CD14-positive monocyte (primary cell): Measurements from ENCODE around the gene CNTROB. TPM values are rescaled to one million over a fixed set of nuclear protein-coding genes. Genes with fewer than 3 reads are reported as not detected.

Source experiments
- DNase-seq, 3 donors: peaks; one replicate each; pipeline ENCODE4 v3.0.0-alpha.2; 2011 to 2022
- H2AFZ ChIP-seq: 2 replicates; pipeline ENCODE4 v1.6.0; 2012; ENCODE audit warnings: mild to moderate bottlenecking, low read depth, low read length, inconsistent platforms; ENCODE audit not compliant: insufficient read depth, poor library complexity, severe bottlenecking
- H3K27ac ChIP-seq, 2 donors: 1 replicate in 1 of 2; 2 replicates in 1 of 2; pipeline ENCODE4 v1.5.1; 2012 to 2013; ENCODE audit warnings: low read length in 2 of 2, control low read depth in 1 of 2, inconsistent platforms in 1 of 2, low read depth in 1 of 2, mild to moderate bottlenecking in 1 of 2
- H3K27me3 ChIP-seq, 2 donors: one replicate each; pipeline versions ENCODE4 v1.6.0 to v1.6.1; 2011 to 2013; ENCODE audit warnings: low read length in 2 of 2; ENCODE audit not compliant: control insufficient read depth in 2 of 2, insufficient read depth in 2 of 2
- H3K36me3 ChIP-seq, 2 donors: replicated peaks in 1 of 2; 1 replicate in 1 of 2; 2 replicates in 1 of 2; pipeline versions ENCODE4 v1.5.1 to v1.6.1; 2012 to 2013; ENCODE audit warnings: low read length in 2 of 2, control low read depth in 1 of 2, inconsistent platforms in 1 of 2, mild to moderate bottlenecking in 1 of 2; ENCODE audit not compliant: insufficient read depth in 2 of 2, control insufficient read depth in 1 of 2
- H3K4me1 ChIP-seq, 2 donors: 1 replicate in 1 of 2; 2 replicates in 1 of 2; pipeline versions ENCODE4 v1.5.1 to v1.6.1; 2012 to 2013; ENCODE audit warnings: low read length in 2 of 2, control low read depth in 1 of 2, inconsistent platforms in 1 of 2, mild to moderate bottlenecking in 1 of 2, moderate library complexity in 1 of 2; ENCODE audit not compliant: insufficient read depth in 2 of 2, control insufficient read depth in 1 of 2
- H3K4me2 ChIP-seq: replicated peaks from 2 replicates; pipeline ENCODE3; 2012; ENCODE audit warnings: low read length, moderate library complexity, mild to moderate bottlenecking; ENCODE audit not compliant: poor library complexity, severe bottlenecking; ENCODE audit errors: extremely low read depth
- H3K4me3 ChIP-seq, 3 experiments: fragments of 200-600 bp in 1 of 3; sonication (generic) in 1 of 3; replicated peaks in 1 of 3; 1 replicate in 2 of 3; 2 replicates in 1 of 3; pipeline ENCODE4 v1.5.1; 2011 to 2013; ENCODE audit warnings: low read length in 3 of 3, mild to moderate bottlenecking in 3 of 3, control low read depth in 2 of 3, low read depth in 2 of 3, inconsistent platforms in 1 of 3, moderate library complexity in 1 of 3
- H3K79me2 ChIP-seq: 2 replicates; pipeline ENCODE4 v1.6.0; 2012; ENCODE audit warnings: mild to moderate bottlenecking, control low read depth, inconsistent platforms, low read length, moderate library complexity; ENCODE audit not compliant: insufficient read depth
- H3K9ac ChIP-seq: 2 replicates; pipeline ENCODE4 v1.6.0; 2017; ENCODE audit warnings: low read length, mild to moderate bottlenecking; ENCODE audit not compliant: insufficient read depth, poor library complexity, severe bottlenecking
- H3K9me3 ChIP-seq, 2 donors: replicated peaks in 1 of 2; 1 replicate in 1 of 2; 2 replicates in 1 of 2; pipeline versions ENCODE4 v1.5.1 to v1.6.1; 2012 to 2013; ENCODE audit warnings: low read length in 2 of 2, control low read depth in 1 of 2; ENCODE audit not compliant: control insufficient read depth in 1 of 2, insufficient read depth in 1 of 2
- H4K20me1 ChIP-seq: 2 replicates; pipeline ENCODE4 v1.6.0; 2012; ENCODE audit warnings: mild to moderate bottlenecking, low read length, control low read depth, moderate library complexity; ENCODE audit not compliant: insufficient read depth
- H3K27ac Mint-ChIP-seq, 7 donors: one replicate each; pipeline ENCODE4 v1.8.0; 2020; ENCODE audit warnings: mild to moderate bottlenecking in 7 of 7, mixed read lengths in 7 of 7, moderate library complexity in 6 of 7, inconsistent platforms in 2 of 7
- H3K27me3 Mint-ChIP-seq, 3 donors: one replicate each; pipeline ENCODE4 v1.8.0; 2021 to 2022; ENCODE audit warnings: low read depth in 3 of 3, mild to moderate bottlenecking in 3 of 3, mixed read lengths in 3 of 3, moderate library complexity in 3 of 3, inconsistent platforms in 1 of 3
- H3K36me3 Mint-ChIP-seq, 2 donors: one replicate each; pipeline ENCODE4 v1.8.0; 2020; ENCODE audit warnings: mixed read lengths in 2 of 2, inconsistent platforms in 1 of 2, mild to moderate bottlenecking in 1 of 2
- H3K4me1 Mint-ChIP-seq: one replicate; pipeline ENCODE4 v1.8.0; 2020; ENCODE audit warnings: mild to moderate bottlenecking, mixed read lengths
- H3K4me3 Mint-ChIP-seq, 2 donors: one replicate each; pipeline ENCODE4 v1.8.0; 2020; ENCODE audit warnings: mild to moderate bottlenecking in 2 of 2, mixed read lengths in 2 of 2, moderate library complexity in 1 of 2
- H3K9me3 Mint-ChIP-seq, 7 donors: one replicate each; pipeline ENCODE4 v1.8.0; 2020 to 2022; ENCODE audit warnings: mixed read lengths in 7 of 7, mild to moderate bottlenecking in 6 of 7, moderate library complexity in 6 of 7, inconsistent platforms in 2 of 7
- WGBS: methylation state at CpG from one replicate; pipeline ENCODE4 v1.1.5; 2013; ENCODE audit warnings: missing lambda C conversion rate; ENCODE audit not compliant: insufficient coverage; 5-methylcytosine and 5-hydroxymethylcytosine counted together
- intact Hi-C, 2 donors: fragments of 100-400 bp; cut with micrococcal nuclease; formaldehyde crosslinking; loops; one replicate each; pipeline versions ENCODE4 v1.15.0 to v1.15.1; 2023
- polyA plus RNA-seq, 3 donors: library from polyadenylated mRNA; depleted of rRNA in 1 of 3; unstranded in 2 of 3; stranded (reverse) in 1 of 3; fragments of 300-500 nt in 2 of 3; fragments of >200 nt in 1 of 3; fragmentation: Illumina TruSeq in 2 of 3; gene quantifications; 1 replicate in 2 of 3; 2 replicates in 1 of 3; pipeline ENCODE4 v1.2.3, GENCODE V29; 2012 to 2021
- TF ChIP-seq, protein P1 (sequence below): fragments of 200-600 bp; IDR thresholded peaks from one replicate; pipeline ENCODE4 v1.8.0; 2022; ENCODE audit warnings: antibody characterized with exemption, mild to moderate bottlenecking

The CNTROB gene
- polyA plus RNA-seq, 3 donors: 4.7 to 22.8 (median 6.5) TPM

DNA sequence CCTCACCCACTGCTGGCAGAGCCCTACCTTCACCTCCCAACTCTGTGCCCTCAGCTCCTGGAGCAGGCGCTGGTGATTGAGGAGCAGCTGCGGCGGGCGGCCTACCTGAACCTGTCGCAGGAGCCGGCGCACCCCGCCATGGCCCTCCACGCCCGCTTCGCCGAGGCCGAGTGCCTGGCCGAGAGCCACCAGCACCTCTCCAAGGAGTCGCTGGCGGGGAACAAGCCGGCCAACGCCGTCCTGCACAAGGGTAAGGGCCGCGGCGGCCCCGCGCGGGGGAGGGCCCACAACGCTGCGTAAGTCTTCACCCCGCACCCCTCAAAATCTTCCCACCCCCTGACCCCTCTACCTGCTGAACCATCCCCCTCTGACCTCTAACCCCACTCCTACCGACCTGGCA lies 22.9 kb upstream of the CNTROB start:
- Mint-ChIP-seq H3K4me1 (peaks cover 14% of the 10 kb centered on the region), H3K27me3 (peaks cover 0 to 2% (median 0%) of the 10 kb centered on the region in 3 donors), H3K9me3 (no peaks in the 10 kb centered on the region), H3K4me3 (no peak overlapping the region), H3K27ac (no peak overlapping the region), H3K36me3 (peaks cover 76 to 79% of the 10 kb centered on the region in 2 donors)
- WGBS: 97% methylated on average over 29 of the region's 29 CpGs
- Histone ChIP-seq H3K27me3 (no peaks in the 10 kb centered on the region), H2AFZ (no peak overlapping the region), H3K9me3 (no peaks in the 10 kb centered on the region), H3K4me2 (no peak overlapping the region), H3K36me3 (peaks cover 78 to 85% of the 10 kb centered on the region in 2 donors), H3K9ac (no peak overlapping the region), H3K4me1 (peaks cover 4 to 5% of the 10 kb centered on the region in 2 donors), H4K20me1 (peaks cover 6% of the 10 kb centered on the region), H3K4me3 (no peak overlapping the region), H3K27ac (no peak overlapping the region), H3K79me2 (peaks cover 1% of the 10 kb centered on the region)
- DNase-seq: no peak
- TF ChIP-seq, protein P1, sequence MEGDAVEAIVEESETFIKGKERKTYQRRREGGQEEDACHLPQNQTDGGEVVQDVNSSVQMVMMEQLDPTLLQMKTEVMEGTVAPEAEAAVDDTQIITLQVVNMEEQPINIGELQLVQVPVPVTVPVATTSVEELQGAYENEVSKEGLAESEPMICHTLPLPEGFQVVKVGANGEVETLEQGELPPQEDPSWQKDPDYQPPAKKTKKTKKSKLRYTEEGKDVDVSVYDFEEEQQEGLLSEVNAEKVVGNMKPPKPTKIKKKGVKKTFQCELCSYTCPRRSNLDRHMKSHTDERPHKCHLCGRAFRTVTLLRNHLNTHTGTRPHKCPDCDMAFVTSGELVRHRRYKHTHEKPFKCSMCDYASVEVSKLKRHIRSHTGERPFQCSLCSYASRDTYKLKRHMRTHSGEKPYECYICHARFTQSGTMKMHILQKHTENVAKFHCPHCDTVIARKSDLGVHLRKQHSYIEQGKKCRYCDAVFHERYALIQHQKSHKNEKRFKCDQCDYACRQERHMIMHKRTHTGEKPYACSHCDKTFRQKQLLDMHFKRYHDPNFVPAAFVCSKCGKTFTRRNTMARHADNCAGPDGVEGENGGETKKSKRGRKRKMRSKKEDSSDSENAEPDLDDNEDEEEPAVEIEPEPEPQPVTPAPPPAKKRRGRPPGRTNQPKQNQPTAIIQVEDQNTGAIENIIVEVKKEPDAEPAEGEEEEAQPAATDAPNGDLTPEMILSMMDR: no peak
- intact Hi-C loops: no loop called here

DNA sequence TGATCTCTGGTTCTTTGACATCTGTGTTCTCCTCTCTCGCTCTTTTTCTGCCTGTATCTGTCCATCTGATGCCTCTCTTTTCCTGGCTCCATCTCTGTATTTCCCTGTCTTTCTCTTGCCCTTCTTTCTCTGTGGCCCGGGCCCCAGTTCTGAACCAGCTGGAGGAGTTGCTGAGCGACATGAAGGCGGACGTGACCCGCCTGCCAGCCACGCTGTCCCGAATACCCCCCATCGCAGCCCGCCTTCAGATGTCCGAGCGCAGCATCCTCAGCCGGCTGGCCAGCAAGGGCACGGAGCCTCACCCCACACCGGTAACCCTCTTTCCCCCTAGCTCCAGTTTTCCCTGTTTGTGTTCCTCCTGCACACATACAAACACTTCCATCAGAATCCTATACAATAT lies 21.7 kb upstream of the CNTROB start:
- H3K9ac ChIP-seq: no peak overlapping the region
- intact Hi-C loops: loop anchor here in 1 of 2 donors (5.0 kb wide), 1 partner anchor 127 kb away; the partner anchor contains the start of gene ALOX15B
- H3K79me2 ChIP-seq: peaks cover 9% of the 10 kb centered on the region
- no peak overlapping the region for H2AFZ ChIP-seq
- DNase-seq: no peak
- H3K4me3 ChIP-seq: no peak overlapping the region
- H3K4me2 ChIP-seq: no peak overlapping the region
- H3K4me3 Mint-ChIP-seq: no peak overlapping the region
- no peaks in the 10 kb centered on the region for H3K27me3 ChIP-seq
- H3K4me1 ChIP-seq: peaks cover 11 to 16% of the 10 kb centered on the region in 2 donors
- H3K9me3 ChIP-seq: no peaks in the 10 kb centered on the region
- TF ChIP-seq, protein P1: no peak
- peaks cover 64 to 67% of the 10 kb centered on the region in 2 donors for H3K36me3 Mint-ChIP-seq
- WGBS: 98% methylated on average over 15 of the region's 15 CpGs
- H4K20me1 ChIP-seq: peaks cover 6% of the 10 kb centered on the region
- no peaks in the 10 kb centered on the region for H3K9me3 Mint-ChIP-seq
- peaks cover 0 to 2% (median 0%) of the 10 kb centered on the region in 3 donors for H3K27me3 Mint-ChIP-seq
- no peak overlapping the region for H3K27ac ChIP-seq
- H3K4me1 Mint-ChIP-seq: peaks cover 22% of the 10 kb centered on the region
- peak overlapping the region in 1 of 7 donors; percentile 20 for H3K27ac Mint-ChIP-seq
- H3K36me3 ChIP-seq: peaks cover 66 to 73% of the 10 kb centered on the region in 2 donors
